Ishikawa (cell line): Measurements from ENCODE around the gene IQGAP1.
A peak's percentile ranks its signal among the peaks of the same experiment; 100 is the strongest.

Experiments used
- CEBPB ChIP-seq: IDR thresholded peaks from 2 replicates; pipeline ENCODE4 v1.6.1; 2012
- CREB1 ChIP-seq: IDR thresholded peaks from 2 replicates; pipeline ENCODE4 v1.6.1; 2012; ENCODE audit warnings: low read depth
- EGR1 ChIP-seq: IDR thresholded peaks from 2 replicates; pipeline ENCODE4 v1.6.1; 2012
- EP300 ChIP-seq: IDR thresholded peaks from 2 replicates; pipeline ENCODE4 v1.6.1; 2012; ENCODE audit warnings: borderline replicate concordance
- FOXM1 ChIP-seq: IDR thresholded peaks from 2 replicates; pipeline ENCODE4 v1.6.1; 2012; ENCODE audit warnings: low read depth, borderline replicate concordance
- NFIC ChIP-seq: IDR thresholded peaks from 2 replicates; pipeline ENCODE4 v1.6.1; 2012
- RAD21 ChIP-seq: IDR thresholded peaks from 2 replicates; pipeline ENCODE4 v1.6.1; 2012; ENCODE audit warnings: low read depth
- TAF1 ChIP-seq: IDR thresholded peaks from 2 replicates; pipeline ENCODE4 v1.6.1; 2012; ENCODE audit warnings: low read depth, mild to moderate bottlenecking
- TCF12 ChIP-seq: IDR thresholded peaks from 2 replicates; pipeline ENCODE4 v1.6.1; 2012; ENCODE audit warnings: low read depth
- TEAD4 ChIP-seq: IDR thresholded peaks from 2 replicates; pipeline ENCODE4 v1.6.1; 2012
- YY1 ChIP-seq: IDR thresholded peaks from 2 replicates; pipeline ENCODE4 v1.6.1; 2012; ENCODE audit warnings: low read depth
- ZBTB7A ChIP-seq: IDR thresholded peaks from 2 replicates; pipeline ENCODE4 v1.6.1; 2012; ENCODE audit warnings: low read depth
- TF ChIP-seq, protein P1 (sequence below): IDR thresholded peaks from 2 replicates; pipeline ENCODE4 v1.6.1; 2012; ENCODE audit warnings: low read depth, mild to moderate bottlenecking
- TF ChIP-seq, protein P2 (sequence below): IDR thresholded peaks from 2 replicates; pipeline ENCODE4 v1.6.1; 2012
- TF ChIP-seq, protein P3 (sequence below): IDR thresholded peaks from 2 replicates; pipeline ENCODE4 v1.6.1; 2012

The IQGAP1 gene

DNA sequence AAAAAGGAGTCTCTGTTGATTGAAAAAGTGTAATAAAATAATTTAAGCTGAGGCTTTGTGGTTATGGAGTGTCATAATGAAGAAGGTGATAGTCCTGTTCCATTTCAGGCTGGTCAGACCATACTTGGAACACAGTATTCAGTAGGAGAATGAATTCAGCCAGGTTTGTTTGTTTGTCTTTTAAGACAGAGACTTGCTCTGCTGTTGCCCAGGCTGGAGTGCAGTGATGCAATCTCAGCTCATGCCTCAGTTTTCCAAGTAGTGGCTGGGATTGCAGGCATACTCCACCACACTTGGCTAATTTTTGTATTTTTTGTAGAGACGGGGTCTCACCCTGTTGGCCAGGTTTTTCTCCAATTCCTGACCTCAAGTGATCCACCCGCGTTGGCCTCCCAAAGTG lies 33.5 kb downstream of the IQGAP1 start:
- TF ChIP-seq, protein P1, sequence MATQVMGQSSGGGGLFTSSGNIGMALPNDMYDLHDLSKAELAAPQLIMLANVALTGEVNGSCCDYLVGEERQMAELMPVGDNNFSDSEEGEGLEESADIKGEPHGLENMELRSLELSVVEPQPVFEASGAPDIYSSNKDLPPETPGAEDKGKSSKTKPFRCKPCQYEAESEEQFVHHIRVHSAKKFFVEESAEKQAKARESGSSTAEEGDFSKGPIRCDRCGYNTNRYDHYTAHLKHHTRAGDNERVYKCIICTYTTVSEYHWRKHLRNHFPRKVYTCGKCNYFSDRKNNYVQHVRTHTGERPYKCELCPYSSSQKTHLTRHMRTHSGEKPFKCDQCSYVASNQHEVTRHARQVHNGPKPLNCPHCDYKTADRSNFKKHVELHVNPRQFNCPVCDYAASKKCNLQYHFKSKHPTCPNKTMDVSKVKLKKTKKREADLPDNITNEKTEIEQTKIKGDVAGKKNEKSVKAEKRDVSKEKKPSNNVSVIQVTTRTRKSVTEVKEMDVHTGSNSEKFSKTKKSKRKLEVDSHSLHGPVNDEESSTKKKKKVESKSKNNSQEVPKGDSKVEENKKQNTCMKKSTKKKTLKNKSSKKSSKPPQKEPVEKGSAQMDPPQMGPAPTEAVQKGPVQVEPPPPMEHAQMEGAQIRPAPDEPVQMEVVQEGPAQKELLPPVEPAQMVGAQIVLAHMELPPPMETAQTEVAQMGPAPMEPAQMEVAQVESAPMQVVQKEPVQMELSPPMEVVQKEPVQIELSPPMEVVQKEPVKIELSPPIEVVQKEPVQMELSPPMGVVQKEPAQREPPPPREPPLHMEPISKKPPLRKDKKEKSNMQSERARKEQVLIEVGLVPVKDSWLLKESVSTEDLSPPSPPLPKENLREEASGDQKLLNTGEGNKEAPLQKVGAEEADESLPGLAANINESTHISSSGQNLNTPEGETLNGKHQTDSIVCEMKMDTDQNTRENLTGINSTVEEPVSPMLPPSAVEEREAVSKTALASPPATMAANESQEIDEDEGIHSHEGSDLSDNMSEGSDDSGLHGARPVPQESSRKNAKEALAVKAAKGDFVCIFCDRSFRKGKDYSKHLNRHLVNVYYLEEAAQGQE, result no peak
- TF ChIP-seq FOXM1 (no peak), CEBPB (peak; percentile 30; the same call in 1 of the 2 replicates)

DNA sequence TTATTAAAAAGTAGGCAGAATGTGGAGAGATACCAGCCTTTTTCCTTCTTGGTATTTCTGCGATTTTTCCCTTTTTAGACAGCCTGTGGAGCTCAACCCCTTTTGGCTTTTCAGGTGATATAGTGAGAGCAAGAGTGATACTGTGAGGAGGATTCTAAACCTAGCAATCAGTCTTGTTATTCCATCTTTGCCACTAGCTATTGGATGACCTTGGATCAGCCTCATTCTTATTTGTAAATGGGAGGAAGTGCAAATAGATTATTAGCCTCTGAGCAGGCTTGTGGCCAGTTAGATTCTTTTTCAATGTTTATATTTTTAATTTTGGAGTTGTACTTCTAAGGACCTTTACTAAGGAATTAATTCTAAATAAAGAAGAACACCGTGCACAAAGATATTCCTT lies 34.0 kb downstream of the IQGAP1 start:
- TF ChIP-seq CREB1 (no peak), NFIC (no peak)
- TF ChIP-seq, protein P2, sequence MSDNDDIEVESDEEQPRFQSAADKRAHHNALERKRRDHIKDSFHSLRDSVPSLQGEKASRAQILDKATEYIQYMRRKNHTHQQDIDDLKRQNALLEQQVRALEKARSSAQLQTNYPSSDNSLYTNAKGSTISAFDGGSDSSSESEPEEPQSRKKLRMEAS, result no peak
- TF ChIP-seq, protein P3, sequence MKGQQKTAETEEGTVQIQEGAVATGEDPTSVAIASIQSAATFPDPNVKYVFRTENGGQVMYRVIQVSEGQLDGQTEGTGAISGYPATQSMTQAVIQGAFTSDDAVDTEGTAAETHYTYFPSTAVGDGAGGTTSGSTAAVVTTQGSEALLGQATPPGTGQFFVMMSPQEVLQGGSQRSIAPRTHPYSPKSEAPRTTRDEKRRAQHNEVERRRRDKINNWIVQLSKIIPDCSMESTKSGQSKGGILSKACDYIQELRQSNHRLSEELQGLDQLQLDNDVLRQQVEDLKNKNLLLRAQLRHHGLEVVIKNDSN, result no peak

DNA sequence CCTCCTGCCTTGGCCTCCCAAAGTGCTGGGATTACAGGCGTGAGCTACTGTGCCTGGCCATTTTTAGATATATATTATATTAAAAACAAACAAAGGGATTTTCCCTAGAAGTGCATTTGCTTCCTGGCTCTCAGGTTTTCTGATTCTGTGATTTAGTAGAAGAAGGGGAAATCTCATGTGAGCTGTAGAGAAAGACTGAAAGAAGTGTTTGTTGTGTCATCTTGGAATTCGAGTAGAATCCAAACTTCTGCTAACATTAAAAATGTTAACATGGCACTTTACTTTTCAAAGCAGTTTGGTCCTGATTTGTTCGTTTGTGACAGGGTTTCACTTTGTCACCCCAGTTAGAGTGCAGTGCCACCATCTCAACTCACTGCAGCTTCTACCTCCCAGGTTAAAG lies 34.9 kb downstream of the IQGAP1 start:
- TF ChIP-seq CREB1 (no peak), FOXM1 (no peak), CEBPB (no peak), NFIC (no peak), RAD21 (no peak), TCF12 (no peak), EGR1 (no peak)
- TF ChIP-seq, protein P1, result no peak
- TF ChIP-seq, protein P2, result no peak

DNA sequence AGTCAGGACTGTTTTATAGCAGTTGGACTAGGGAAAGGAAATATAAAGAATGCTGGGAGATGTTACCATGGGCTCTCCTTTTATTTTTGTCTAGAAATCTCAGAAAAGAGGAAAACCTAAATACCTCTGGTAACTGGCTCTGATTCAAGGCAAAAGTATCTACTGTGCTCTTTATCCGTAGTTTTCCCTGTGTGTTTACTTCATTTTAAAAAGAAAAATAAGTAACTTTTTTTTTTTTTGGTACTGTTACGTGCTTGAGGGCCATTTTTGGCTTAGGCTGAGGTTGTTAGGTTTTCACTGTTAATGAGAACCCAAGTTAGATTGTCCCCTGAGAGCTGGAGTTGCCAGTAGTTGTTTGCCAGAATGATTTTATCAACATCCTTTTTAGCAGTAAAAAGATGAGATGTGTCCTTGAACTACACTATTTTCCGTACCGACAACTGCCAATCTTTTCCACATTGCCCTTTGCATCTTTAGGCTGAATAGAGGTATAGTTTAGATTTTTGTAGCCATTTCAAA lies 35.8 kb downstream of the IQGAP1 start:
- TF ChIP-seq FOXM1 (no peak), NFIC (no peak), TAF1 (no peak), YY1 (no peak), TEAD4 (no peak), TCF12 (no peak), EGR1 (no peak), CREB1 (no peak), ZBTB7A (no peak), CEBPB (no peak)
- TF ChIP-seq, protein P3, result no peak
- TF ChIP-seq, protein P1, result no peak
- TF ChIP-seq, protein P2, result no peak

DNA sequence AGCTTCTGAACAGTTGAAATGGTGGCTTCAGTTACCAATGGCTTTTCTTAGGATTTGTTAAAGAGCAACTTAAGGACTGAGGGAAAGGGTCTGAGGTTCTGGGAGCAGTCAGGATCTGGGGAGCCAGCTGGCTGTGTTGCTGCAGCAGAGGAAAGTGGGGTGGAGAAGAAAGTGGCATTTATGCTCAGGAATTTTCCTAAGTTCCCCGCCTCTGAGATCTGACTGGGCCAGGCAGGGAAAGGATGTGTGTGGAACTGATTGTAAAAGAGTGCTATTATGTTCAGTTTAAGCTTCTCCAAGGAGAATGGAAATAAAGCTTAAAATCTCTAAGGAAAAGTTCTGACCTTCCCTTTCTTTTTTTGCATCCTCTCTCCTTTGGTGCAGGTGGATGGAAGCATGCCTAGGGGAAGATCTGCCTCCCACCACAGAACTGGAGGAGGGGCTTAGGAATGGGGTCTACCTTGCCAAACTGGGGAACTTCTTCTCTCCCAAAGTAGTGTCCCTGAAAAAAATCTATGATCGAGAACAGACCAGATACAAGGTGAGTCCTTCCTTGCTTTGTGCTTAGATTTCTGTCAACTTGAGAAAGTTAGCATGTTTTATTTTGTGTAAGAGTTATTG lies 37.8 kb downstream of the IQGAP1 start:
- TF ChIP-seq TCF12 (no peak), FOXM1 (no peak), ZBTB7A (no peak), EGR1 (no peak), EP300 (no peak), YY1 (no peak), NFIC (no peak), TEAD4 (no peak), CEBPB (no peak), CREB1 (no peak), RAD21 (no peak), TAF1 (no peak)
- TF ChIP-seq, protein P3, result no peak
- TF ChIP-seq, protein P1, result no peak
- TF ChIP-seq, protein P2, result no peak
